ENCODE results near the gene GJA3.

GJA3 gene

GRCh38 chr13:20127562-20128458, 33.0 kb downstream of the GJA3 start:
- DNase-seq = no peak

GRCh38 chr13:20127262-20127561, 33.6 kb downstream of the GJA3 start:
- DNase-seq = no peak

DNA sequence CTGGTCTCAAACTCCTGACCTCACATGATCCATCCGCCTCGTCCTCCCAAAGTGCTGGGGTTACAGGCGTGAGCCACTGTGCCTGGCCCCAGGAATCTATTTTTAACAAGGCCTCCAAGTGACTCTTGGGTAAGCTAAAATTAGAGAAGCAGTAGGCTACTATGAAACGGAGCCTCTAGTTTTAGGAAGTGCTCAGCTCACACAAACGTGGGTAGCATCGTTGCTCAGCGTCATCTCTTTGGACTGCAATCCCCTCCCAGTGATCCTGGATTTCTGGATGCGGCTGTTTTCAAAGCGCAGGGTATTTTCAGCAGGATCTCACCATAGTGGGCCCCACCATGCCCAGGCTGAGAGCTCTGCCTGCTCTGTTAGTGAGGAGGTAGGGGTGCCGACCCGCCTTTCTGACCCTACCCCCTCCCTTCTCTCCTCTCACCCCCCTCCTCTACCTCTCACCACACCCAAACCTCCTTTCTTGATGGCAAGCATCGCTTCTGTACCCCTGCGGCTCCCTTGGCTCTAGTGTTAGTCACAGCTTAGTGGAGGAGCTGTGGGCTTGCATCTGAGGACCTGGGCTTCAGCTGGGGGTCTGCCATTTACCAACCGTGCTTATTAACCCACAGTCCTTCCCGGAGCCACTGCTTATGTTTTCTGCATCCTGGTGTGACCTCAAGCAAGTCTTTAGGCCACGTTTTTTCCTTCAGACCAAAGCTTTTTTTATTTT, 34.2 kb downstream of the GJA3 start:
- no peak for DNase-seq

GRCh38 chr13:20125783-20126165, 35.1 kb downstream of the GJA3 start:
- DNase-seq = no peak

- peak in 1 of 2 experiments; percentile 2 for DNase-seq
Measured at GRCh38 chr13:20125129-20125782, 35.6 kb downstream of the GJA3 start.

- no peak for DNase-seq
Measured at GRCh38 chr13:20124303-20124702, 36.5 kb downstream of the GJA3 start.

DNA sequence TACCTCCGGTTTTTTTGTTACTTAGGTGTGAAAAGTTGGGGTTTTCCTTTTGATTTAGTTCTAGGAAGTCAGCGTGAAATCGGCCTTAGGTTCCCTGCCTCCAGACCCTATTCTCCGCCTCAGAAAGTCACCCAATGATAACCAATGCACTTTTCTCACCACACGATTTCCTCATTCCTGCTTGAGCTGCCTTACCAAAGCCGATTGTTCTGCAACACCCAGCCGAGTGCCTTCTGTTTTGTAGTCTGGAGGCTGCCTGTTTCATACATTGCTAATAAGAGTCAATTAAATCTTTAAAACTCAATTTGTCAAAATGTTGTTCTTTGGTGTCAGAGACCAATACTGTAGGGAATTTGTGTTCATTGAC, 39.7 kb downstream of the GJA3 start:
- DNase-seq = no peak

GRCh38 chr13:20119960-20120359, 40.9 kb downstream of the GJA3 start:
- DNase-seq = no peak

GRCh38 chr13:20118268-20119140, 42.3 kb downstream of the GJA3 start:
- no peak for DNase-seq

- no peak for DNase-seq
Measured at GRCh38 chr13:20116213-20116612, 44.6 kb downstream of the GJA3 start.

- no peak for DNase-seq
Measured at GRCh38 chr13:20114066-20114610, 46.7 kb downstream of the GJA3 start.

DNA sequence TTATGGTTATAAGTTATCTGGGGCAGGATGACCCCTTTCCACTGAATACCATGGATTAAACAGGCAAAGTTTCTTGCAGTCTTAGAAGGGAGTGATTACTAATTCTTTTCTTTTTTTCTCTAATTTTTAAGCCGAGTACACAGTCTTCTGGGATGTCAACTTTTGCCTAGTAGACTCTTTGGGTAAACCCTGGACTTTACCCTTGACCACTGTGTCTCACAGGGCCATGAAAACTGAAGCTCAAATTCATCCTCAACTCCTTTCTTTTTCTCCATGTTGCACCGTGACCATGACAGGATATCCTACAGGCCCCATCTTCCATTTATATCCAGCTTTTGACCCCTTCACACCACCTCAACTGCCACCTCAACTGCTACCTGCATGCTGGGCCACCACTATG, 51.8 kb downstream of the GJA3 start:
- DNase-seq = no peak

DNA sequence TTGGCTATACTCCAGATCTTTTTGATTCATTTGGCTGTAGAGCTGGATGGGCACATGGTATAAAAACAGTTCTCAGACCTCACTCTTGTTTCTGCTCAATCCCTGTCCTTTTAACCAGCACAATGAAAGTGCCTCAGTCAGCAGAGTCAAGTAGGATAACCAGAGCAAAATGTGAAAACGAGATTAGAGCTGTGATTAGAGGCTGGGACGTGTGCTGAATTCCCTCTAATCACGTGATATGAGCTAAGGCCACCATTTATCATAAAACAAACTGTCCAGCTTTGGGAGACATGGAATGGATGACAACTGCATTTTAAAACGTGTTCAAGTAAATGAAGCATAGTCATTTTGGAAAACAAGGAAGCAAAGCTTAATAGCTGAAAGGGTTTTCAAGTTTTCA, 54.1 kb downstream of the GJA3 start:
- DNase-seq = no peak

- DNase-seq = no peak
Measured at GRCh38 chr13:20105161-20105689, 55.6 kb downstream of the GJA3 start.

- DNase-seq = no peak
Measured at GRCh38 chr13:20102525-20103180, 58.2 kb downstream of the GJA3 start.

GRCh38 chr13:20101467-20102316, 59.2 kb downstream of the GJA3 start:
- DNase-seq = no peak

DNA sequence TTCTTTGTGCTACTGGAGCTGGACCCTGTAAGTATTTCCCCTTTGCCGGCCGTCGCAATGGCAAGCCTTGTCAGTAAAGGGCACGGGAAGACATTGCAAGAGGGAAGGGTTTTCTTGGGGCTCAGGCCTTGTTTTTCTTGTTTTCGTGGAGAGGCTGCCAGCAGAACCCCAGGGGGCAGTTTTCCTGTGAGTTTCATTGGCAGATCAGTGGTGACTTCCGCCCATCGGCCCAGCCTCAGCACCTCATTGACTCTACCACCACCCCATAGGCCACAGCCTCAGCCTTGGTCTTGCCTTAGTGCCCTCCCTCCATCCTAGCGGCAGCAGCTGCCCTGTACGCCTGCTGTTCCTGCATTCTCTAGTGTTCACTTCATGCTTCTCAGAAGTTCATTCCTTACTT, 61.5 kb downstream of the GJA3 start:
- no peak for DNase-seq

GRCh38 chr13:20093951-20094350, 66.9 kb downstream of the GJA3 start:
- DNase-seq = no peak

GRCh38 chr13:20090349-20090748, 70.5 kb downstream of the GJA3 start:
- no peak for DNase-seq

Data from NCI-H446 (cell line).